M059J (cell line): ENCODE data around the gene SLC66A3. TPM values are rescaled to one million over a fixed set of nuclear protein-coding genes. Genes with fewer than 3 reads are reported as not detected.
A peak's percentile ranks its signal among the peaks of the same experiment; 100 is the strongest.
"Not testable (repeated sequence)": the region's sequence is repeated elsewhere in the genome, so short reads cannot be mapped to it uniquely, and the experiment has no call there.

Experiments used
- DNase-seq: peaks from one replicate; pipeline ENCODE4 v3.0.0-alpha.2; 2012; ENCODE audit warnings: low read depth
- total RNA-seq: library from RNA; depleted of rRNA; stranded (reverse); fragments of >200 nt; shearing (Covaris generic); gene quantifications from 2 replicates; pipeline ENCODE4 v1.2.3, GENCODE V29; 2014

The SLC66A3 gene
- total RNA-seq, 1 experiment from 2014 or later = 24.1 TPM

DNA sequence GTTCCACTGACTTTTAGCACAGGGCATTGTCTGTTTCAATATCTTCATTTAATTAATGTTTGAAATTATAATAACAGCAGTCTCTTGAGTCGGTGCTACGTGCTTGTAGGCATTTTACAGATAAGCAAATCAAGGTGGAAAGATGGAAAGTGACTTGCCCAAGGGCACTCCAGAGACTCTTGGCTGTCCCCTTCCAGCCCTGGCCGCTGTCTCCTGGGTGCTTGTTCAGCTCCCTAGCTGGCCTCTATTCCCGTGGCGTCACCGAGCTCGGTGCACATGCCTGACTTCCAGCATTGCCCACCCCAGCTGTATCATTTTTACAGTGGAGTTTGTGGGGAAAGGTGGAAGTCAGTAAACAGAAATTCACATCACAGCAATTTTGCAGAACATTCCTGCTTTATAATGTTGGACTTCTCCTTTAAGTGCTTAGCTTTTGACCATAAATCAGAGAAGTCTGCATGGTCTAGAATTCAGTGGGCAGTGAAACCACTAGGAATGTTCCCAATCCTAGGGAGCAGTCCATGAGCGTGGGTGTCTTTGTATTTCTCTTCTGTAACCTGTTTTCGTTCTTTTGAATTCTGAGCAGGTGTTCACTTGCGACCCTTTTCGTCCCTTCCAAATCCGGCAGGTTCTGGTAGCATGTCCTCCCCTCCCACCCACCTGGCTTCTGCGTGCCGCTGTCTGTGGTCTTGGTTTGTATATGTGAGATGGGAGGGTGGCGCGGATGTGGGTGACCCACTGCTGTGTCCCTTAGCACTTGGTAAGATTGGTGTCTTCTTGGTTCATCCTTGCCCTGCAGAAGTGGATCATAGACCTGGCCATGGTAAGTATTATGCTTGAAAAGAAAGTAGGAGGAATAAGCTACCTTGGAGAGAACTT is 8.4 kb downstream of the SLC66A3 start:
- no peak for DNase-seq

DNA sequence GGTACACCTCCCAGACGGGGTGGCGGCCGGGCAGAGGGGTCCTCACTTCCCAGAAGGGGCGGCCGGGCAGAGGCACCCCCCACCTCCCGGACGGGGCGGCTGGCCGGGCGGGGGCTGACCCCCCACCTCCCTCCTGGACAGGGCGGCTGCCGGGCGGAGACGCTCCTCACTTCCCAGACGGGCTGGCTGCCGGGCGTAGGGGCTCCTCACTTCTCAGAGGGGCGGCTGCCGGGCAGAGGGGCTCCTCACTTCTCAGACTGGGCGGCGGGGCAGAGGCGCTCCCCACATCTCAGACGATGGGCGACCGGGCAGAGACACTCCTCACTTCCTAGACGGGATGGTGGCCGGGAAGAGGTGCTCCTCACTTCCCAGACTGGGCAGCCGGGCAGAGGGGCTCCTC is 9.8 kb downstream of the SLC66A3 start:
- DNase-seq = not testable (repeated sequence)

DNA sequence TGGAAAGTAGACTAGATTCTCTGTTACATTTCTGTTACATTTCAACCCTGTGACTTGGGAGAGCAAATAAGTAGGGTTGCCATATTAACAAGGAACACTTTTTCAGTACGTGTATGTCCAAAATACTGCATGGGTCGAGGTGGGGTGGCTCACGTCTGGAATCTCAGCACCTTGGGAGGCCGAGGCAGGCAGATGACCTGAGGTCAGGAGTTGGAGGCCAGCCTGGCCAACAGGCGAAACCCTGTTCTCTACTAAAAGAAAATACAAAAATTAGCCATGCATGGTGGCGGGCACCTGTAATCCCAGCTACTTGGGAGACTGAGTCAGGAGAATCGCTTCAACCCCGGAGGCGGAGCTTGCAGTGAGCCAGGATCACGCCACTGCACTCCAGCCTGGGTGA is 11.2 kb downstream of the SLC66A3 start:
- no peak for DNase-seq

DNA sequence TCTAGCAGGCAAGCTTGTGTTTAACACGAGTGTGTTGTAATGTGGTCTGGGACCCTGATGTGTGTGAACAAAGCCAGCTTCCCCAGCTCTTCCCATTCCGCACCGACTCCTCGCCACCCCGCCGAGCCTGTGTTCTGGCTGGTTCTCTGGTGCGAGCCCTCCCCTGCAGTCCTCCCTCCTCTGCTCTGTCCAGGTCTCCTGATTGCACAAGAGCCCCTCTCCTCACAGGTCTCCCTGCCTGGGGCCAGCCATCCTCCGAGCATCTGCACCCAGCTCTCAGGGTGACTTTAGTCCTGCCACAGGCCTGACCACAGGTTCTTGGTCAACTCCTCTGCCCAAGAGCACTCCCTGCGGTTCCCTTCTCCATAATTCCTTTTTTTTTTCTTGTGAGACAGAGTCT is 13.2 kb downstream of the SLC66A3 start:
- DNase-seq = no peak

DNA sequence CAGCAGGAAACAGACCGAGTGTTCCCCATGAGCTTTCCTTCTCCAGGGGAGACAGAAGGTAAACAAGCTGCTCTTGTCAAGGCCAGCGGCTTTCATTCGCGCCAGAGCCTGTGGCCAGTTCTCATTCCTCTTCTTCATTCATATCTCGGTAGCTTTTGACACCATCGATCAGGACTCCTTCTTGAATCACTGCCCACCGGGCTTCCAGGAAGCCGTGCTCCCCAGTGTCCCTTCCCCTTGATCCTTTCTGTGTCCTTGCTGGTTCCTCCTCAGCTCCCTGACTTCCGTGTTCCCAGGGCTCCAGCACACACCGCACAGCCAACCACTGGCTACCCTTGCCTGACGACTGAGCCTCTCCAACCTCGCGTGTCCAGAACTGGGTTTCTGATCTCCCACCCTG is 14.1 kb downstream of the SLC66A3 start:
- DNase-seq = peak; percentile 20

DNA sequence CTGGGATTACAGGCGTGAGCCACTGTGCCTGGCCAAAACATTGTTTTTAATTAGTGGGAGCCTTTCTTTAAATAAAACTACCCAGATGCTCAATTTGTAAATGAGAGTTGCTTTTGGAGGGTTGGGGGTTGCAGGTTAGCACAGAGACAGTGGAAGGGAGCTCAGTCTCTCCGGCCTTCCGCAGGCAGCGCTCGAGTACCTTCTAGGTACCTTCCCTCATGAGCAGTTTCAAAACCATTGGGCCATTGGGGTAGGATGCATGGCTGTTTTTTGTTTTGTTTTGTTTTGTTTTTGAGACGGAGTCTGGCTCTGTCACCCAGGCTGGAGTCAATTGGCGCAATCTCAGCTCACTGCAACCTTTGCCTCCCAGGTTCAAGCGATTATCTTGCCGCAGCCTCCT is 19.0 kb downstream of the SLC66A3 start:
- no peak for DNase-seq

DNA sequence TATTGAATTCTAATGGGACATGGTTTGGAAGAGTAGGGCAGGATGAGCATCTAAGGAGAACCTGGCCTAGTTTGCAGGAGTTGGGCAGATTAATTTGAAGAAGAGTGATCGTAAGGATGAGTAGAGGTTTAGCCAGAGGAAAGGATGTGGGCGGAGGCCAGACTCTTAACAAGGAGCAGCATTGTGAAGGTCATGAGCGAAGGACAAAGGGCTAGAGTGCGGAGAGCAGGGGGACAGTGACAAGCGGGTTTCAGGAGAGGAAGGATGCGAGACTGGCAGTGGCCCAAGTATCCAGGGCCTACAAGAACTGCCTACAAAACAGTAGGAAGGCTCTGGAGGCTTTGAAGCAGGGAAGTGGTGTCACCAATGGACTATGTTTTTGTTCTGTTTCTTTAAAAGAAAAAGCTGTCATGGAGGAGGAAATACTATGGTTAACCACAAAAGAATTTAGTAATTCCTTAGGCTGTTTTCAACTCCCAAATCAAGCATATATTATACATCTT is 20.1 kb downstream of the SLC66A3 start:
- DNase-seq = peak; percentile 69

DNA sequence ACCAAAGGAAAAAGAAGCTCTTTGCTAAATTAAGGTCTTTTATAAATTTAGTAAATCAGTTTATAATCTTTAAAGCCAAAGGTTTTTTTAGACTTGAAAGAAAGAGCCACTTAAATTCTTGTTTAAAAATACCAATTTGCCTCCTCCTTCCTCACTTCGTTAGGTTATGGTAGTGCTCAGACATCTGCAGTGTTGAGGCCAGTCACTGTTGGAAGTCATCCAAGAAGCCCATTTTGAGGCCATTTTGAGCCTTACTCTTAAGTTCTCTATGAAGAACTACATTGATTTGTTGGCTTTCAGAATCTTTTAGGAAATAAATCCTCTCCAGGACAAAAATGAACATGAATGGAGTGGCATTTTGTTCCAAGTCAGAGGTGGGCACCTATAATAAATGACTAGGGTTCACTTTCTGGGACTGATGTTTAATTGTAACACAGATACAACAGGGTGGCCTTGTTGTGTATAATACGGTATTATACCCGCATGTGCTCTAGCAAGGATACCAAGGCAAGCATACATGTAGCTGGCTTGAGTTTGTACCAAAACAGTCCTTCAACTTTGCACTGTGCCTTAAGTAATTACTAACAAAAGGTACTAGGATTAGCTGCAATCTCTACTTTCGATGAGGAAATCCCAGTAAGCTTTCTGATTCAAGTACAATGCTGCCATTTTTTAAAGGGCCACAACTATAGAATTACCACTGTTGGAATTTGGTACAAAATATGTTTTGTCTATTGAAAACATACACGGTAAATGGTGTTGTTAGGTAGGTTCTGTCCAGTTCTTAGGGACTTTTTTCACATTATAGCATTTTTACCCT is 22.8 kb downstream of the SLC66A3 start:
- DNase-seq = peak; percentile 15

DNA sequence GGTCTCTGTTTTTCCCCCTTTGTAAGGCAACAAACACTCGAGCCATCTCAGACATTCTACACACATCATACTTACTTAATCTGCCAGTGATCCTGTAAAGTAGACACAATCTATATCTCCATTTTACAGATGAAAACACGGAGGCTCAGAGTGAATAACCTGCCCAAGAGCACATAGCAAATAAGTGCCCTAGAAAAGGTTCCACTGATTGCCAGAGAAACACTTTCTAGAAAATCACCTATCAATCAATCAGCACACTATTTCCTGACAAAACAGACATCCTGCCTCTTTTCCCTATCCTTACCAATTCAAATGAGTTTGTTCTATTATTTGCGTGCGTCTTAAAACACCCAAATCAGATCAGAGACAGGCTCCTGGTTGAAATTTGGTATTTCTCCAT is 23.9 kb downstream of the SLC66A3 start:
- no peak for DNase-seq

DNA sequence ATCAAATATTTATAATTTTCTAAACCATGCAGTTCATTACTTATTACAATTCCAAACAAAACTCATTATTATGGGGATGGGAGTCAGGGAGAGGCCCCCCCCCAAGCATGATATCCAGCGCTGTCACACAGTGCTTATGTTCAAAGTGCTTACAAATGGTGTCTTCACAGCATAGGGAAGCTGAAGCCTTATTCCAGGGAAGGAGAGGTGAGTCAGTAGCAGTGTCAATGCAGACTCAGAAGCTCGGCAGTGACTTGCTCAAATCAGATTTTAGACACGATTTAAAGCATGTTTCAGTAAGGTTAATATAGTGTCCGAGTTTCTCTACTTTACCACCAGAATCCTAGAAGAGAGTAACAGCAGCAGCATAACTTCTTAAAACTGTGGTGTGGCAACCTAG is 24.6 kb downstream of the SLC66A3 start:
- no peak for DNase-seq

DNA sequence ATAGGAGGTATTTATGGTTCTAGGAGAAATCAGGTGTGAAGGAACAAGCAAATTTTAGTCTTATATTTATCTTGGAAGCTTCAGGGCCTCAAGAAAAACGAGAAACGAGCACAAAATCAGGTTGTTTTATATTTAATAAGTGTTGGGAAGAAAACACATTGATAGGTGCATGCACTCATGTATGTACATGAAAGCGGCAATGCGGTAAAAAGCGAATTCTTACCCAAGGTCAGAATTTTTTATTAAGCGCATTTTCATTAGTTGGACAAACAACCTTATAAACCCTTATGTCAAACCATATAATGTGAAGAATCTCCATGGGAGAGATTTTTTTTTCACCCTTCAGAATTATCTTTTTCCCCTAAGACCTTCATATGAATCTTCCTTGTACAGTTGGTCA is 25.4 kb downstream of the SLC66A3 start:
- no peak for DNase-seq

DNA sequence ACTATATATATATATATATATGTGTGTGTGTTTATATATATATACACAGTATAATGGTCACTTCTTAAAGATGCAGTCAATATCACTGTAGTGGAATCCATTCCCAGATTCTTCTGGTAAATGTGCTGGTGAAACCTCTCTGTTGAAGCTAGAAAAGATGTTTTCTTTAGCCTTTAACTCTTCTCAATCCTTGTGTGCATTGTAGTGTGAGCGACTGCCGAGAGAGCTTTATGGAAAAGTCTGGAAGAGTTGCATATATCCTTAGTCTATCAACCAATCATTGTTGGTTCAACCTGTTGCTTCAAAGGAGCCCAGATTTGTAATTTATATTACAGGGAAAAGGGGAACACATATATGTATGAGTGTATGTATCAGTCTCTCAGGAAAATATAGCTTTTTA is 27.7 kb downstream of the SLC66A3 start:
- no peak for DNase-seq

DNA sequence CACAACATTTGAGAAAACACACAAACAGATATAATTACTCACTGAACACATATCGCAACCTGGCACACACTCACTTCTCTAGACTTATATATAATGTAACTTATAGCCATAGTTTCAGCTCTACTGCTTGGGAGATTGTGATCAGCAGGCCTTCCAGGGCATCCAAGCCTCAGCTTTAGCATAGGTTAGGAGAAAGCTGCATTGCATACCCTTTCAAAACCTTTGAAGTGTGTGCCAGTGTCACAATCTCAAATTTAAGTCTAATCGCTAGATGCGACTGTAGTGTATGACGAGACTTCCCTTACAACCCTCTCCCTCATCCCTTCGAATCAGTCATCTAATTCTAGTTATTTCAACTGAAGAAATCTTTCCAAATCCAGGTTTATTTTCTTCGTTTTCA is 30.9 kb downstream of the SLC66A3 start:
- no peak for DNase-seq

DNA sequence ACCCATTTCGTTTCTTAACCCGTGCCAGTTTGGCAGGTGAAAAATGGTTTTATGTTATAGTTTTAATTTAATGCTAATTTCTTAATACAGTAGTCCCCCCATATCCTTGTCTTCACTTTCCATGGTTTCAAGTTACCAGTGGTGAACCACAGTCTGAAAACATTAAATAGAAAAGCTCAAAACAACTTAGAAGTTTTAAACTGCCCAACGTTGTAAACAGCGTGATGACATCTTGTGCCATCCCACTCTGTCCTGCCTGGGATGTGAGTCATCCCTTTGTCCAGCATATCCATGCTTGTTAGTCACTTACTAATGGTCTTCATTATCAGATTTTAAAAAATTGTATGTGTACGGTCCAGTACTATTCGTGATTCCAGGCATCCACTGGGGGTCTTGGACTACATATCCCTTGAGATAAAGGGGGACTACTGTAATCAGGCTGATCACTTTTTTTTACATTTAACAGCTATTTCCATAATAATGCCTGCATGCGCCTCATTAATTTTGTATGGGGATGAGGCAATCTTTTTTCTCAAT is 31.9 kb downstream of the SLC66A3 start:
- peak; percentile 83 for DNase-seq

DNA sequence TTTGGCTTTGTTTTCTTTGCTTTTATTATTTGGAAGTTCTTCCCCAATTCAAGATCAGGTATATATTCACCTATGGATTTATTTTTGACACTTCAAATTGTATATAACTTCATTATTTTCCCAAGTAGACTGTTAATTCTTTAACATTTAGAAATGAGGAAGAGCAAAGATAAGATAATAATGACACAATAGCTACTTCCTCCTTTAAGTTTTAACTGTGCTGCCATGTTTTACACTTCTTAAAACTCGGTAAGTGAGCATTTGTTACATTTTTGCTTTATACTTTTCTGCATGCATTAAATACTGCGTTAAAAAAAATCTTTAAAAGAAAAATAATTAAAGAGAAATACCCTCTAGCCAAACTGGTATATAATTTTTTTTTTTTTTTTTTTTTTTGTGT is 32.5 kb downstream of the SLC66A3 start:
- DNase-seq = no peak

DNA sequence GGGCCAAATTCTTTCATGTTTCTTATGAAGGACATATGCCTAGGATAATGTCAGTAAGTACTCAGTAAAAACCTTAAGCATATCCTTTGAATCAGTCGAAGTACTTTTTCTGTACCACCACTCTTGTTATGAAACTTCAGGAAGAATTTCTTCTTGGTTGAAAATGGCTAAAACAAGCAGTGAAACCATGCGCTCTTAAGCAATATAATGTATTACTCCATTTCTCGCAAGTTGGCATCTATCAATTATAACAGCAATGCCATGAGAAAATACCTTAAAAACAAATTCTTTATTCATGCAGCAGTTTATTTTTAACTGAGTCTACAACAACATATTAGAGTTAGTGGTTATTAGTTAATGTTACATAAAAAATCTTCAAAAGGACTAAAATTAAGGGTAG is 41.0 kb downstream of the SLC66A3 start:
- no peak for DNase-seq

DNA sequence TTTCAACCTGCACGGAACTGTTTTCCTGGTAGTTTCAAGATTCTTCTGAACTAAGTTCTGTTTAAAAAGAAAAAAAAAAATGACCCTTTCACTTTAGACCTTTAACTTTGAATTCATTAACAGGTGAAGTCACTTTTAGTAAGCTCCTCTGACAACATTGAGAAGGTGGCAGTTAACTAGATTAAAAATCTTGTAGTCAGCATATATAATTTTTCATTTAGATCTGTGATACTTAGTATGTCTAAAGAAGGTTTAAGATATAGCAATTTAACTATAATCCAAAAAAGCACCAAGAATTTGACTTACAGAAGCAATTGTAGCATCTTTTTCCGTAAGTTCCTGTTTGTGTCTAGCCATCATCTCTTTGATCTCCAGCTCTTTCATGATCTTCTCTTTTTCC is 45.4 kb downstream of the SLC66A3 start:
- DNase-seq = no peak

DNA sequence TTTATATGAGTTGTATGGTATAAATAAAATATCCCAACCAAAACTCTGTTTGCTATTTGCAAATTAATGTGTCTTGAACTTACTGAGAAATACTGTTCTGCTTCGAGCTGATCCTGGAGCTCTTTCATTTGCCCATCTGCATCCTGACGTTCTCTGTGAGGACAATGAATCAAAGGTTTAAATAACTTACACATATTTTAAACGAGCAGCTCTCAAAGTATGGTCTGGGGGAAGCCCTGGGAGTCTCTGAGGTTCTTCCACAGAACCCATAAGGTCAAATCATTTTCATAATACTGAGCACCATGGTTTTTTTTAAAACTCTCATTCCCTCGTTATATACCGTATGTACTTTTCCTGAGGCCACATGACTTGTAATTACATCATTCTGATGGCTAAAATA is 46.7 kb downstream of the SLC66A3 start:
- no peak for DNase-seq

DNA sequence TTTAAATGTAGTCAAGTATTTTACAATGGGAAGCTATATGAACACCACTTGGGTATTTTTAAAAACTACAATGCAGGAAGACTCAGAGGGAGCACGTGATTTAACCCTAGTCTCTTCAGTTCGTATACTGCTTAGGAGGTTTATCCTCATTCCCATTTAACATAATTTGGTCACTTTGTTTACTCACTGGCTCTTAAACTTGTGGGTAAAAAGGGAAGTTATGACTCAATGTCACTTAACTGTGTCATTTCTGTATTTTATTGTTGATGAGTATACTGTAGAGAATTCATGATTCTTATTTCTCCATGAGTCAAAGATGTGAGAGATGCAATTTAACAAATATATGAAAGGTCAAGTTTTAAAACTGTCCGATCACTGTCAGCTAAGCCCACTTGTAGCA is 48.2 kb downstream of the SLC66A3 start:
- DNase-seq = peak; percentile 88

DNA sequence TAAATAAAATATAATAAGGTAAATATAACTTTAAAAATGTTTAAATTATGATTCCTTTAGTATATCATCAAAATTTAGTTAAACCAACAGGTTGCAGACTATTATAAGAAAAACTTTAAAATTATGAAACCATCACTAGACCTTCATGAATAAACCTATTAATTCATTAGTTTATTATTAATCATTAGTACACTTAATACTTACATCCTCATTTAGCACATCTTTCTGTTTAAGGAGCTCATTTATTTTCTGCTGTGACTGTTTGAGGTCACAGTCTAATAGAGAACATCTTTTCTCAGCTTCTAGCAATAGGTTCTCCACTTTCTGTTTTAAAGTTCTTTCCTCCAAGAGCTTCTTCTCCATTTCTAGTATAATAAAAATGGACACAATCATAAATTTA is 52.8 kb downstream of the SLC66A3 start:
- DNase-seq = no peak

DNA sequence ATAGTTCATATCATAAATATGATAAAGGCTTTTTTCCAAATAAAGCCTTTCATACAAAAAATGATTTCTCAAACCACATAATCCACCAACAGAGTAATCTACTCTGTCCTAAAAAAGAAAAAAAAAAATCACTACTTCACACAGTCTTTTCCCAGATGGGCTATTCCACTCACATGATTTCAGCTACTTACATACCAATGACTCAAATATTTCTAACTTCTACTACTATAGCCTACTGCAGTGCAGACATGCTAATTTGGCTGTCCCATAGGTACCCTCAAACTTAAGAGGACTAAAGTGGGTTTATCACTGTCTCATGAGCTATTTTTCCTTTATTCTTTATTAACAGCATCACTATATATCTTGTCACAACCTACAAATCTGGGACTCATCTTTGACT is 57.4 kb downstream of the SLC66A3 start:
- DNase-seq = no peak

DNA sequence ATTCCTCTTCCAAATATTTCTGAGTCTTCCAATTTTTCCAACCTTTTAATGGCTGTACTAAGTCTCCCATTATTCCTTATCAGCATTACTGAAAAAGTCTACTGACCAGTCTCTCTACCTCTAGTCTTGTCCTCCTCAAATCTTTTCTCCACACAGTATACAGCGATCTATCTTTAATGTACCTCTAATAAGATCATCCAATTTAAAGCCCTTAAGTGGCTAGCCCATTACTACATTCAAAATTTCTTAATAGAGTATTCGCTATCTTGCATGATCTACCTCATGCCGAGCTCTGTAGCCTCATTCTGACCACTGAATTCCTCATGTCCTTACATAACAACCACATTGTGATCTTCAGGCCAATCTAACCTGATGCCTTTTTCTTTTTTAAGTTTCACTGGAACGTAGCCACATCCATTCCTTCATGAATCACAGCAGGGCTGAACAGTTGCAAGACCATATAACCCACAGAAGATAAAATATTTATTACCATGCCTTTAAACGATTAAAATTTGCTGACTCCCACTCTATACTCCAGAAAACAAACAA is 57.9 kb downstream of the SLC66A3 start:
- DNase-seq = peak; percentile 80
